Measurements from ENCODE around the gene DDR2.

DDR2 gene

GRCh38 chr1:162719678-162720077 is 87.4 kb downstream of the DDR2 start:
- TF ChIP-seq CTCF (IDR thresholded peaks at IDR 0.05): no peak

- TF ChIP-seq CTCF (IDR thresholded peaks at IDR 0.05): no peak
Measured at GRCh38 chr1:162720996-162721395, 88.7 kb downstream of the DDR2 start.

- no peak for TF ChIP-seq CTCF (IDR thresholded peaks at IDR 0.05)
Measured at GRCh38 chr1:162721471-162721870, 89.2 kb downstream of the DDR2 start.

- no peak for TF ChIP-seq CTCF (IDR thresholded peaks at IDR 0.05)
Measured at GRCh38 chr1:162722036-162722435, 89.8 kb downstream of the DDR2 start.

GRCh38 chr1:162724583-162725120 is 92.4 kb downstream of the DDR2 start:
- TF ChIP-seq CTCF (IDR thresholded peaks at IDR 0.05): no peak

- no peak for TF ChIP-seq CTCF (IDR thresholded peaks at IDR 0.05)
Measured at GRCh38 chr1:162725301-162725837, 93.1 kb downstream of the DDR2 start.

- no peak for TF ChIP-seq CTCF (IDR thresholded peaks at IDR 0.05)
Measured at GRCh38 chr1:162726555-162726954, 94.3 kb downstream of the DDR2 start.

GRCh38 chr1:162728573-162728972 is 96.3 kb downstream of the DDR2 start:
- no peak for TF ChIP-seq CTCF (IDR thresholded peaks at IDR 0.05)

Measured in LNCAP (cell line).